NCI-H748 treated with DMSO at 0.1 percent for 48 hours (cell line): ENCODE results near the gene MALAT1.
A peak's percentile ranks its signal among the peaks of the same experiment; 100 is the strongest.
"Not testable (repeated sequence)": the region's sequence is repeated elsewhere in the genome, so short reads cannot be mapped to it uniquely, and the experiment has no call there.

ENCODE experiments used
- DNase-seq: peaks from one replicate; lab custom pipeline; 2025; lab: John Stamatoyannopoulos, UW

Gene MALAT1

DNA sequence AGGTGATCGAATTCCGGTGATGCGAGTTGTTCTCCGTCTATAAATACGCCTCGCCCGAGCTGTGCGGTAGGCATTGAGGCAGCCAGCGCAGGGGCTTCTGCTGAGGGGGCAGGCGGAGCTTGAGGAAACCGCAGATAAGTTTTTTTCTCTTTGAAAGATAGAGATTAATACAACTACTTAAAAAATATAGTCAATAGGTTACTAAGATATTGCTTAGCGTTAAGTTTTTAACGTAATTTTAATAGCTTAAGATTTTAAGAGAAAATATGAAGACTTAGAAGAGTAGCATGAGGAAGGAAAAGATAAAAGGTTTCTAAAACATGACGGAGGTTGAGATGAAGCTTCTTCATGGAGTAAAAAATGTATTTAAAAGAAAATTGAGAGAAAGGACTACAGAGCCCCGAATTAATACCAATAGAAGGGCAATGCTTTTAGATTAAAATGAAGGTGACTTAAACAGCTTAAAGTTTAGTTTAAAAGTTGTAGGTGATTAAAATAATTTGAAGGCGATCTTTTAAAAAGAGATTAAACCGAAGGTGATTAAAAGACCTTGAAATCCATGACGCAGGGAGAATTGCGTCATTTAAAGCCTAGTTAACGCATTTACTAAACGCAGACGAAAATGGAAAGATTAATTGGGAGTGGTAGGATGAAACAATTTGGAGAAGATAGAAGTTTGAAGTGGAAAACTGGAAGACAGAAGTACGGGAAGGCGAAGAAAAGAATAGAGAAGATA lies at the start of gene MALAT1:
Gene MALAT1, plus strand, starts transcription at position 69 of the 736 bp plus-strand sequence.
- DNase-seq: peak; percentile 87

DNA sequence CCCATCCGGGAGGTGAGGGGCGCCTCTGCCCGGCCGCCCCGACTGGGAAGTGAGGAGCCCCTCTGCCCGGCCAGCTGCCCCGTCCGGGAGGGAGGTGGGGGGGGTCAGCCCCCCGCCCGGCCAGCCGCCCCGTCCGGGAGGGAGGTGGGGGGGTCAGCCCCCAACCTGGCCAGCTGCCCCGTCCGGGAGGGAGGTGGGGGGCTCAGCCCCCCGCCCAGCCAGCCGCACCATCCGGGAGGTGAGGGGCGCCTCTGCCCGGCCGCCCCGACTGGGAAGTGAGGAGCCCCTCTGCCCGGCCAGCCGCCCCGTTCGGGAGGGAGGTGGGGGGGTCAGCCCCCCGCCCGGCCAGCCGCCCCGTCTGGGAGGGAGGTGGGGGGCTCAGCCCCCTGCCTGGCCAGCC lies 47.5 kb upstream of the MALAT1 start:
- DNase-seq: not testable (repeated sequence)

DNA sequence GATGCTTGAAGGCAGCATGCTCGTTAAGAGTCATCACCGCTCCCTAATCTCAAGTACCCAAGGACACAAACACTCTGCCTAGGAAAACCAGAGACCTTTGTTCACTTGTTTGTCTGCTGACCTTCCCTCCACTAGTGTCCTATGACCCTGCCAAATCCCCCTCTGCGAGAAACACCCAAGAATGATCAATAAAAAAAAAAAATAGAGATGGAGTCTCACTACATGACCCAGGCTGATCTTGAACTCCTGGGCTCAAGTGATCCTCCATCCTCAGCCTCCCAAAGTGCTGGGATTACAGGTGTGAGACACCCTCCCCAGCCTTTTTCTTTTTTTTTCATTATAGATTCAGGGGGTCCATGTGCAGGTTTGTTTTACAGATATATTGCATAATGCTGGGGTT lies 46.6 kb upstream of the MALAT1 start:
- DNase-seq: not testable (repeated sequence)

DNA sequence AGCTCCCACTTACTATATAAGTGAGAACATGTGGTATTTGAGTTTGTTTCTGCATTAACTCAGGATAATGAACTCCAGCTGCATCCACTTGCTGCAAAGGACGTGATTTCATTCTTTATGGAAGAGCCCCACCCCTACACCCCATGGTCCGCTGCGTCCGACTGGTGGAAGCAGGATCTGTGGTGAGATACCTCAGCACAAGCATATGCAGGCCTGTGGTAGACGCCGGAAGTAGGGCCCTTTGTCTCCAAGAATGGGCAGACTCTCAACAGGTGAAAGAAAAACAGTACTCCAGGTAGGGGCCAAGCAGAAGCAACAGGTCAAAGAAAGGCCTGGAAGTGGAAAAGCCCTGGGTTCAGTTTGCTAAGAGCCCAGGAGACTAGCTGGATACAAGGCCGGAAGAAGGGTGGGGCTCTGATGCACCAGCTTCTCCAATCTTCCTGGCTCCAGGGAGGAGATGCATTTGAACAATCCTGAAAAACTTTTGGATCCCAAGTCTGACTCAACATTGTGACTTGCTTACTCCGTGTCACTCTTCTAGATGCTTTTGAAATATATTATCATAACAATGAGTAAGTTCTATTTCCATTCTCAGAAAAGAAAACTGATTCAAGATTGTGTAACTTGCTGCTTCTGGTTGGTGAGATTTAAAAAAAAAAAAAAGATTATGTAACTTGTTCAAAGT lies 45.9 kb upstream of the MALAT1 start:
- DNase-seq: no peak

DNA sequence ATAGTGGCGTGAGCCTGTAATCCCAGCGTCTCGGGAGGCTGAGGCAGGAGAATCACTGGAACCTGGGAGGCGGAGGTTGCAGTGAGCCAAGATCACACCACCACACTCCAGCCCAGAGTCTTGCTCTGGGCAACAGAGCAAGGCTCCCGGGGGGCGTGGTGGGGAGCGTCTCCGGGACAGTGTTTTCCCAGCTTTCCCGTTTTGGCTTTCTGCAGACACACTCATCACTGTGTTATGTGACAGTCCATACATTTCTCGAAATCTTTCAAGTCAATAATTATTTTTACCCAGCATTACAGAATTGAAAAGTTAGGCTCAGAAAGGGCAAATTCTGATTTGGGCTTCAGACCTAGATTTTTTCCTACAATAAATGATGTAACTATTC lies 44.5 kb upstream of the MALAT1 start:
- no peak for DNase-seq

DNA sequence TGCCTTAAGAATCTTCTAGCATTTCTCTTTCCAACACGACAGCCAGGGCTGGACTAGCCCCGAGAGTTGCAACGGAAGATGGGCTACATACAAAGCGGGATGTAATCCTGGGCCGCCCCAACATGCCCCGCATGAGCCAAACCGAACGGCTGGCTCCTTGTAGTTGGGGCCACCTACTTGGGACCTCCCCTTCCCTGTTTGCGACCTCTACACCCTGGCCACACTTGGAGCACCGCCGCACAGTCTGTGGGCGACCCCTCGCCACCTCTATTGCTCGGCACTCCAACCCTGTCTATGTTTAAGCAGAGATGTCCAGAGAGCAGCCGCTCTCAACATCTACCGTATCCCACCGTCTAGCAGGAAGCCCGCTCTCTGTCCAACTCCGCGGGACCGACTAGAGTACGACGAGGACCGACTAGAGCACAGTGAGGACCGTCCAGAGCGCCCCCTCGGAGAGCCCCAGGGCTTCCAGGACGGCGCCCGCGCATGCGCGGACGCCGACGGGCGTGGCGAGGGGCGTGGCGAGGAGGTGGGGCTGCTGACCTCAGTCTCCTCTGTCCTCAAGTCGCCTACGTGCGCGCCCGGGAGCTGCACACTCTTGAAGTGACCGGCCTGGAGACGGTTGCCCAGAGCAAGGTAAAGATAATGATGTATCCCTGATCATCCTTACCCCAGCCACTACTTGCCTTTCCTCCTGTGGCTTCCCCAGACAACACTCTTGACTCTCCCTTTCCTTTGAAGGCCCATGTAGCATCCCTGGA lies 44.0 kb upstream of the MALAT1 start:
- DNase-seq: peak; percentile 80

DNA sequence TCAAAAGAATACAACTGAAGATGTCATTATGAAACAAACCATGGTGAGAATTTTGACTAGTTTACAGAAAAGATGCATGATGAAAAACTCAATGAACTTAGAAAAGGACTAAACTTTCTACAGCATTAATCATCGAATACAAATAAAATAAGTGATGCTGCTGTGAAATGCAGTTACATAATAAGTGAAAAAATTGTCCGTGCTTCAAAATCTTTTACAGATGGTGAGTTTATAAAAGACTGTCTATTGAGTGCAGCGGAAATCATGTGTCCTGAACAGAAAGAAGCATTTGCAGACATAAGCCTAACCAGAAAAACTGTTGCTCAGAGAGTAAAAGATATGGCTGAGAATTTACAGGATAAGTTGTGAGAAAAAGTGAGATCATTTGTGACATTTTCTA lies 42.4 kb upstream of the MALAT1 start:
- no peak for DNase-seq

DNA sequence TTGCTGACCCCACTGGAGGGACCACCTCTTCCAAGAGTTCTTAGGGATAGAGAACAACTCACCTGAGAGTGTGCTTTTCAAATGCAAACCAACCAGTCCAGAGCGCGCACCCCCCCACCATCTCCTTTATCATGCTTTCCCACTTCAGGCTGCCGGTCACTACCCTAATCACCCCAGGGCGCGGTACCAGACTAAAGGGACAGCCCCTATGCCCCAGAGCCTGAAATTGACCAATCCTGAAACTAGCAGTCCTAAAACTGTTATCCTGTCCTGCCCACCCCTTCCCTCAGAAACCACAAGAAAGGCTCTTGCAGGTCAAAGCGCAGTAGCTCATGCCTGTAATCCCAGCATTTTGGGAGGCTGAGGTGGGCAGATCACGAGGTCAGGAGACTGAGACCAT lies 39.3 kb upstream of the MALAT1 start:
- no peak for DNase-seq

DNA sequence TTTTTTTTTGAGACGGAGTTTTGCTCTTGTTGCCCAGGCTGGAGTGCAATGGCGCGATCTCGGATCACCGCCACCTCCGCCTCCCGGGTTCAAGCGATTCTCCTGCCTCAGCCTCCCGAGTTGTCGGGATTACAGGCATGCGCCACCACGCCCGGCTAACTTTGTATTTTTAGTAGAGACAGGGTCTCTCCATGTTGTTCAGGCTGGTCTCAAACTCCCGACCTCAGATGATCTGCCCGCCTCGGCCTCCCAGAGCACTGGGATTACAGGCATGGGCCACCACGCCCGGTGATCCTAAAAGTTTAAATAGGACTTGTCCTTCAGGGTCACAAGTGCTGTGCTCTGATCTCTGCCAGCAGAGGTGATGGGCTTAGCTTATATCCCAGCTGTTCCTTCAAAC lies 33.4 kb upstream of the MALAT1 start:
- DNase-seq: not testable (repeated sequence)

DNA sequence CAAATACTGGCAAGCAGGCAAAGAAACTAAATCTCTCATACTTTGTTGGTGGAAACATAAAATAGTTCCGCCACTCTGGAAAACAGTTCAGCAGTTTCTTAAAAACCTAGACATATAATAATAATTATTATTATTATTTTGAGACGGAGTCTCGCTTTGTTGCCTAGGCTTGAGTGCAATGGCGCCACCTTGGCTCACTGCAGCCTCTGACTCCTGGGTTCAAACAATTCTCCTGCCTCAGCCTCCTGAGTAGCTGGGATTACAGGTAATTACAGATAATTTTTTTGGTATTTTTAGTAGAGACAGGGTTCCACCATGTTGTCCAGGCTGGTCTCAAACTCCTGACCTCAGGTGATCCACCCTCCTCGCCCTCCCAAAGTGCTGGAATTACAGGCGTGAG lies 31.5 kb upstream of the MALAT1 start:
- DNase-seq: not testable (repeated sequence)

DNA sequence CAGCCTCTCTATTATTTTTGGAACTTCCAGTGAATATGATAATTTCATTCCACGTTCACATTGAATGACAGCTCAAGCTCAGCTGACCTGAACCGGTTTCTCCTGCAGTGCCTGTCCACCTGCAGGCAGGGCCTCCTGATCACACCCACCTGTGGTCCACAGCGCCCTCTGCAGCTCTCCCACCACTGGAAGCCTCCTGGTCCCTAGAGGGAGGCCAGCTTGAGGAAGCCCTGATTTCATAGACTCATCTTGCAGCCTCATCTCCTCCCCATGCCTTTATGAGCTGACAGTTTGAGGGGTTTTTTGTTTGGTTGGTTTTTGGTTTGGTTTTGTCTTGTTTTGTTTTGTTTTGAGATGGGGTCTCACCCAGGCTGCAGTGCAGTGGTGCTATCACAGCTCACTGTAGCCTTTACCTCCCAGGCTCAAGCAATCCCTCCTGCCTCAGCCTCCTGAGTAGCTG lies 29.9 kb upstream of the MALAT1 start:
- DNase-seq: peak; percentile 41

DNA sequence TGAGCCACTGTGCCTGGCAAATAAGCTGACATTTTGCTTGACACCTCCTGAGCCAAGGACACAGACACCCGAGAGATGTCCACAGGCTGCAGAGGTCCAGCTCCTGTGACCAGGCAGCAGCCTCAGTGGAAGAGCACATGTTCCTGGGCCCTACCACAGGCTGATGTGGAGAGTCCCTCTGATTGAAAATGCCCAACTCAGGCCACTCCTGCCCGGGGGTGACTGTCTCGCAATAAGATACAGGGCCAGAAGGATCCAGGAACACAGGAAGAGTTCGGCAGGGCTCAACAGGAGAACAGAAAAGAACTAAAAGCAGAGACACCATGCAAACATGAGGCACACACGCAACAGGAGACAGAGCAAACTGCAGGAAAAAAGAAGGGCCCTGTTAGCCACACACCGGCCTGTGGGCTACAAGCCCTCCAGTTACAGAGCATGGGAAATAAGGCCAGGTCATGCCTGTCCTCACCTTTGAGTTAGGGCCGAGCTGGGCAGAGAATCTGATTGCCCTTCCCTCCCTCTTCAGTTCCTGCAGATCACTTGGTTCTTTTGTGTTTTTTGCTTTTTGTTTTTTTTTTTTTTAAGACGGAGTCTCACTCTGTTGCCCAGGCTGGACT lies 28.3 kb upstream of the MALAT1 start:
- no peak for DNase-seq

DNA sequence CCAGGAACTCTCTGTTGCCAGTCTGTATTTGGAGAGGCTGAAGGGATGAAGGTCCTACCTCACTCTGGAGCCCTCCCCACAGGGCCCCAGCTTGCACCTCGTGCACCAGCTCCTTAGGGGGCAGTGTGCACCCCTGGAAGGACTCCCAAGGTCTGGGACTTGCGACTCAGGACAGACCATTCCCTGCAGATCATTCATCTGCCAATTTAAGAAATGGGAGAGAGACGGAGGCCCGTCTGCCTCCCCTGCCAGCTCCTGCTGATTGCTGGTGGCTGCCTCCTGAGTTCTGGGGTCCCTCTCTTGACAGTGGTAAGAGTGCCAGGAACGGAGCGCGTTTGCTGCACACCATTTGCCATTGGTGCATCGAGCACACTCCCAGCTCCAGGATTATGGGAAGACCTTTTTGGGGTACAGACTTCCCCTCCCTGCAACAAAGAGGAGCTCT lies 27.4 kb upstream of the MALAT1 start:
- no peak for DNase-seq

DNA sequence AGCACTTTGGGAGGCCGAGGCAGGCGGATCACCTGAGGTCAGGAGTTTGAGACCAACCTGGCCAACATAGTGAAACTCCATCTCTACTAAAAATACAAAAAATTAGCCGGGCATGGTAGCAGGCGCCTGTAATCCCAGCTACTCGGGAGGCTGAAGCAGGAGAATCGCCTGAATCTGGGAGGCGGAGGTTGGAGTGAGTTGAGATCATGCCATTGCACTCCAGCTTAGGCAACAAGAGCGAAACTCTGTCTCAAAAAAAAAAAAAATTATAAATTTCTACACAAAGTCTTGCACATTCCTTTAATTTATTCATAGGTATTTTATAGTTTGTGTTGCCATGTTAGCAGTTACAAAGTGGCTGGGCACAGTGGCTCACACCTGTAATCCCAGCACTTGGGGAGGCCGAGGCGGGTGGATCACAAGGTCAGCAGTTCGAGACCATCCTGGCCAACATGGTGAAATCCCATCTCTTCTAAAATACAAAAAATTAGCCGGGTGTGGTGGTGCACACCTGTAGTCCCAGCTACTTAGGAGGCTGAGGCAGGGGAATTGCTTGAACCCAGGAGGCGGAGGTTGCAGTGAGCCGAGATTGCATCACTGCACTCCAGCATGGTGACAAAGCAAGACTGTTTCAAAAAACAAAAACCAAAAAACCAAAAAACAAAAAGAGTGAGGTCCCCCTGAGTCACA lies 26.1 kb upstream of the MALAT1 start:
- DNase-seq: not testable (repeated sequence)

DNA sequence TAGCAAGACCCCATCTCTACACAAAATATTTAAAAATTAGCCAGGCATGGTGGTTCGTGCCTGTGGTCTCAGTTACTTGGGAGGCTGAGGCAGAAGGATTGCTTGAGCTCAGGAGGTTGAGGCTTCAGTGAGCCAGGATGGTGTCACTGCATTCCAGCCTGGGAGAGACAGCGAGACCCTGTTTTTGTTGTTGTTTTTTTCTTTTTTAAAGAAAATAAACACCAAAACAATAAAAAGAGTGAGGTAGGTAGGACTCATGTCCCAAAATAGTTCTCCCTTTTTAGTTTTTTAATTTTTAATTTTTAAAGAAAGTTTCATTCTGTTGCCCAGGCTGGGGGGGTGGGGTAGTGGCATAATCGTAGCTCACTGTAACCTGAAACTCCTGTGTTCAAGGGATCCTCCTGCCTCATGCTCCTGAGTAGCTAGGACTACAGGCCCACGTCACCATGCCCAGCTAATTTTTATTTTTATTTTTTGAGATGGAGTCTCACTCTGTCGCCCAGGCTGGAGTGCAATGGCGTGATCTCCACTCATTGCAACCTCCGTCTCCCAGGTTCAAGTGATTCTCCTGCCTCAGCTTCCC lies 25.5 kb upstream of the MALAT1 start:
- DNase-seq: no peak

DNA sequence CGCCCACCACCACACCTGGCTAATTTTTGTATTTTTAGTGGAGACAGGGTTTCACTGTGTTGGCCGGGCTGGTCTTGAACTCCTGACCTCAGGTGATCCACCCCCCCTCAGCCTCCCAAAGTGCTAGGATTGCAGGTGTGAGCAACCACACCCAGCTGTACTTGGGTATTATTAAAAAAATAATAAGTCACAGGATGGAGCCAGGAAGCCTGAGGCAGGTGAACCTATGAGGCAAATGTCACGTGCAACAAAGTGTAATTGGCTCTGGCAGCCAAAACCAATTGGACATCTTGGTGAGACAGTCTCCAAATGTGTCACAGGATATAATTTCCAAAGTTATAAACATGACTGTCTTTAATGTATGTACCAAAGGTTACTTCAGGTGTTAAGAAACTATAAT lies 24.0 kb upstream of the MALAT1 start:
- no peak for DNase-seq

DNA sequence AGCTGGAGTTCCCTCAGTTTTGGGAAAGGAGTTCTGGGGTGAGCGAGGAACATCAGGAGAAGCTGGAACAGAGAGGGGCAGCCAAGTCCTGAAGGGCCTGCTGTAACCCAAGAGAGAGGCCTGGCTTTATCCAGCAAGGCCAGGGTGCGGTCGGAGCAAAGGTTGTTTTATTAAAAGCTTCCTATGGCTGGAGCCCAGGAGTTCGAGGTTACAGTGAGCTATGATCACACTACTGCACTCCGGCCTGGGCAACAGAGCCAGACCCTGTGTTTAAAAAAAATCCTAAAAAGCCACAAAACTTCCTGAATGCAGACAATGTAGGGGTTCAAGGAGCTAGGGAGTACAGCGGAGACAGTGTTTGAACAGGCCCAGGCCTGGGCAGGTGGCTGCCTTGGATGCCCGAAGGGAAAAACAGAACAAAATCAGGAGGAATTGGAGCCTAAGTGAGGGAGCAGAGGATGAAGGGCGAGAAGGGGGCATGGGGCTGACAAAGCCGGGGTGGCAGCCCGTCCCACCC lies 22.2 kb upstream of the MALAT1 start:
- no peak for DNase-seq

DNA sequence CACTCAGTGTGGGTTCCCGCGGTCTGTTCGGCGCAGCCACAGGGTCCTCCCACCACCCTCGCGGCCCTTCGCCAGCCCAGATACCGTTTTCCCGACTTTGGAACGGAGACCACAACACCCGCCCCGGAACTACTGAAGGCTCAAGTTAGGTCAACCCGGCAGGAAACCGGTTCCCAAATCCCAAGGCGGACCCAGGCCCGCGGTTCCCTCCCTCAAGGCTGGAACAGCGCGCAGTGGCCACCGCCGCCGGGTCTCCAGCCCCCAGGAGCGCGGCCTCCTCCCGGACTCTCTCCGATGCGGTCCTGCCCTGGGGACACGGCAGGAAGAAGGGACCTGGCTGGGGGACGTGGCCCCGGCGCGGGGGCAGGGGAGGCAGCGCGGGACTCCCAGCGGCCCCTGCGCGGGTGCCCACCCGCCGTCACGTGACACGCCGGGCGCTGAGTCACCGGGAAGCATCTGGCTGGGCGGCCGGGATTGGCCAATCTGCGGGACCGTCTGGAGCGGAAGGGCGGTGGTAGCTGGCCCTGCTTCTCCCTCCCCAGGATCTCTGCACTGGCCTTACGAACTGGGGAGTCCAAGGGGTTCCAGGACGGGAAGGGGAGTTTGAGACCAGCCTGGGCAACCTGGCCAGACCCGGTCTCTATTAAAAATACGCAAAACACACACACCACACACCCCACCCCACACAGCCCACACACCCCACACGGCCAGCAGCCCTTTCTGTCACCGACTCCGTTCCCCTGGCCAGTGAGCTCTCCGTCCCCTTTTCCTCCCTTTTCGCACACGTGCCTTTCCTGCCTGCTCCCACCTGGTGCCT lies 21.5 kb upstream of the MALAT1 start:
- peak; percentile 90 for DNase-seq

DNA sequence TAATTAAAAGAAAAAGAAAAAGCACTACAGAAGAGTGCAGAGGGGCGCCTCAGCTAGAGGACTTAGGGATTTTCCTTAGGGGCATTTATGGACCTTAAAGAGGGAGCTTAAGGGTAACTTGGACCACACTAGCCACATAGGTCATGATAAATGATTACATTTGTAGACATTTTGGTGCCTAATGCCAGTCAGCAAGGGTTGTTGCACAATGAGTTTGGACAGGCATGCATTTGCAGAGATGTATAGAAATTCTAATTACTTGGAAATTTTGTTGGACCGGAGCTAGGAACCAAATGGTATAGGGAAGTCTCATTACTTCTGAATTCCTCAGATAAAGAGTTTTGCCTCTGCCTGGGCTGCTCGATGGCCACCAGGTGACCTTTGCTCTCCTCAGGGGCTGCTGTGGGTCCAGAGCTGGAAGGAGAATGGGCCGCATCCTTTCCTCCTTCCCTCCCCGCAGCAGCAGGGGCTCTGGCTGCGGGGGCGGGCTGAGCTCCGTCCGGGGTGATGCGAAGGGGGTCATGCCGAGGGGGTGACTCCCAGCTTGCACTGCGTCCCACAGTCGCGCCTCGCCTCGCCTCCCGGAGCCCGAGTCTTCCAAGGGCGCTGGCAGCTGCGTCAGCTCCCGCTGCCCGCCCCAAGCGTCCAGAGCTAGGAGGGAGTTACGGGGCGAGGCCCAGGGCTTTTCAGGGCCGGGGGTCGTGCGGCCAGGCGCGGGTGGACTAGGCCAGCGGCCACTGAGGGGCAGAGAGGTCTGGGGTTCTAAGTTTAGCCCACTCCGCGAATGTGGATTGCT lies 20.3 kb upstream of the MALAT1 start:
- no peak for DNase-seq
